H1 (cell line): ENCODE measurements around the gene PLAC9. TPM values are rescaled to one million over a fixed set of nuclear protein-coding genes. Genes with fewer than 3 reads are reported as not detected.

Source experiments
- HDAC6 ChIP-seq: IDR thresholded peaks from one replicate; pipeline ENCODE4 v1.7.1; 2012; ENCODE audit warnings: low read depth, mild to moderate bottlenecking, inconsistent platforms, low read length, moderate library complexity
- POLR2A ChIP-seq, 2 experiments: IDR thresholded peaks; 1 replicate in 1 of 2; 2 replicates in 1 of 2; pipeline ENCODE4 v1.6.1; 2011; ENCODE audit warnings: low read depth in 2 of 2, low read length in 2 of 2, mild to moderate bottlenecking in 2 of 2; ENCODE audit errors: control extremely low read depth in 1 of 2
- RFX5 ChIP-seq: IDR thresholded peaks from 2 replicates; pipeline ENCODE4 v1.6.1; 2011; ENCODE audit warnings: low read depth, low read length, improper control_type of control experiment, borderline replicate concordance
- SRF ChIP-seq: IDR thresholded peaks from 2 replicates; pipeline ENCODE4 v1.6.1; 2011; ENCODE audit warnings: mild to moderate bottlenecking, low read depth, low read length, moderate library complexity
- TAF7 ChIP-seq: optimal IDR thresholded peaks from 2 replicates; pipeline ENCODE3; 2011; ENCODE audit warnings: low read depth, mild to moderate bottlenecking, inconsistent platforms, low read length, moderate library complexity, borderline replicate concordance
- polyA plus RNA-seq, 7 experiments: library from polyadenylated mRNA; depleted of rRNA in 3 of 7; stranded (reverse) in 5 of 7; unstranded in 2 of 7; fragments of >200 nt in 5 of 7; fragments of 200-250 nt in 2 of 7; gene quantifications; 1 replicate in 5 of 7; 2 replicates in 1 of 7; 4 replicates in 1 of 7; pipeline versions ENCODE4 v1.2.1 to v1.2.3, GENCODE V29; 2011 to 2013; ENCODE audit warnings: missing spikeins in 2 of 7, mixed read lengths in 2 of 7
- total RNA-seq: library from RNA; stranded (reverse); fragmentation: NEBNext Ultra II Directional; extraction: Animal tissue kit (Norgen Biotek cat#: 25700); gene quantifications from 2 replicates; pipeline ENCODE4 v1.2.1, GENCODE V29; 2021

Gene PLAC9
- total and polyA plus RNA-seq, 2 of the 8 experiments (the other 6 are each of a cell fraction or from before 2014, with no cell fraction given): 8.4 to 16.7 TPM

DNA sequence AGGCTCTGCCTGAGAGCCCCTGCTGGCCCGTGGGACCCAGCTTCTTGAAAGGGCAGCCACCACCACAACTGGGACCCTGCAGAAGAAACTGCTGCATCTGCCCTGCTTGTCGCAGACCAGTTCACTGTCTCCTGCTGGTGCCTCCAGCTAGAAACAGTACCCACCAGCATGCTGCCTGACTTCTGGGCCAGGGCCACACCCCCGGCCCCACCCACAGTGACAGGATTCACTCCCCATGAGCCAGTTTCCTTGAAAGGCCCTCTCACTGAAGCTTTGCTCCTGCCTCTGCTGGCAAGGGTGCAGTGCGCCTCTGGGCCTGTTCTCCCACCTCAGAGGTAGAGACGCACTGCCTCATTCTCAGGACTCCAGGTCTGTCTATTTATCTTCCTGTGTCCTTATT, 40.4 kb downstream of the PLAC9 start (continued):
- TF ChIP-seq POLR2A (IDR thresholded peaks at IDR 0.05; ENCODE audit: control extremely low read depth in 1 of 2, low read depth in 2 of 2, low read length in 2 of 2) (no peak), HDAC6 (no peak), TAF7 (no peak), SRF (no peak), RFX5 (no peak)
